Measurements from ENCODE around the gene EGFL8. TPM values are rescaled to one million over a fixed set of nuclear protein-coding genes. Genes with fewer than 3 reads are reported as not detected.

Gene EGFL8
- total RNA-seq, 4 donors from 2014 or later: 2.6 to 79.4 (median 16.2) TPM

DNA sequence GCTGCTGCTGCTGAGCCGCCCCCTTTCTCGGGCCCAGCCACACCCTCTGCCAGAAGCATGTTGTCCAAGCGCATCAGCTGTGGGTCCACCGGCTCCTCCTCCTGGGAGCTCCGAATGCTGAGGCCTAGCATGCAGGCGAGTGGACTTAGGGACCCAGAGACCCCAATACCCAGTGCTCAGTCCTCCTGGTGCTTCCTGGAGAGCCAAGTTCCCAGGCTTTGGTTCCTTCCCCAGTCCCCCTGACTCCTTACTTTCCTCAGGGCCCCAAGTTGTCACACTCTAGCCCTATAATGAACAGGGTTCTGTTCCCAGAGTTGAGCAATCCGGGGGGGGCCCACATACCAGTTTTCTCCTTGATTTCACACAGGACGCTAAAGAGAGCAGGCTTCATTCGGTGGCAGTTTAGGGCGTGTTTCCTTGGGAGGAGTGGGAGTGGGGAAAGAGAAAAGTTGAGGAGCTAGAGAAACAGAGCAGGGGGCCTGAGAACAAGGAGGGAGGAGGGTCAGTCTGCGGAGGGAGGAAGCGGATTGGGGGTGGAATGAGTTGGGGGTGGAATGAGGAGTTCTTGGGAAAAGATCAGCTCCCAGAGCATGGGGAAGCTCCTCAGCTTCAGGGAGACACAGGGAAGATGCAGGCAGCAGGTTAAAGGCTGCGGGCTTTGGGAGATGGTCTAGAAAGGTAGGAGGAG is 24.1 kb downstream of the EGFL8 start:
- no peaks in the 10 kb centered on the region for H3K9me3 ChIP-seq
- WGBS, 2 donors (ENCODE audit: low coverage in 1 of 2): 22 to 27% methylated on average over 4 to 13 of the region's 13 CpGs
- H3K27me3 ChIP-seq: no peaks in the 10 kb centered on the region
- H3K27ac ChIP-seq: peak overlapping the region; percentile 92 to 98 (median 98)
- intact Hi-C loops (cut with DNase I; ENCODE audit: low total_unique reads): no loop called here
- in situ Hi-C loops (cut with MboI; ENCODE audit: low pct_ligation_motif_present in 1 of 4, low pct_unique_long_range_greater_than_20kb in 1 of 4, low sequenced_read_pairs in 3 of 4): no loop called here
- H3K4me1 ChIP-seq: peaks cover 16 to 61% (median 42%) of the 10 kb centered on the region in 4 donors
- H3K36me3 ChIP-seq: peaks cover 0 to 7% (median under 1%) of the 10 kb centered on the region in 4 donors
- no peak for DNase-seq
- peak overlapping the region; percentile 77 to 95 (median 86) for H3K4me3 ChIP-seq
- TF ChIP-seq, protein P1, sequence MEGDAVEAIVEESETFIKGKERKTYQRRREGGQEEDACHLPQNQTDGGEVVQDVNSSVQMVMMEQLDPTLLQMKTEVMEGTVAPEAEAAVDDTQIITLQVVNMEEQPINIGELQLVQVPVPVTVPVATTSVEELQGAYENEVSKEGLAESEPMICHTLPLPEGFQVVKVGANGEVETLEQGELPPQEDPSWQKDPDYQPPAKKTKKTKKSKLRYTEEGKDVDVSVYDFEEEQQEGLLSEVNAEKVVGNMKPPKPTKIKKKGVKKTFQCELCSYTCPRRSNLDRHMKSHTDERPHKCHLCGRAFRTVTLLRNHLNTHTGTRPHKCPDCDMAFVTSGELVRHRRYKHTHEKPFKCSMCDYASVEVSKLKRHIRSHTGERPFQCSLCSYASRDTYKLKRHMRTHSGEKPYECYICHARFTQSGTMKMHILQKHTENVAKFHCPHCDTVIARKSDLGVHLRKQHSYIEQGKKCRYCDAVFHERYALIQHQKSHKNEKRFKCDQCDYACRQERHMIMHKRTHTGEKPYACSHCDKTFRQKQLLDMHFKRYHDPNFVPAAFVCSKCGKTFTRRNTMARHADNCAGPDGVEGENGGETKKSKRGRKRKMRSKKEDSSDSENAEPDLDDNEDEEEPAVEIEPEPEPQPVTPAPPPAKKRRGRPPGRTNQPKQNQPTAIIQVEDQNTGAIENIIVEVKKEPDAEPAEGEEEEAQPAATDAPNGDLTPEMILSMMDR (IDR thresholded peaks at IDR 0.05): no peak
- TF ChIP-seq POLR2AphosphoS5 (IDR thresholded peaks at IDR 0.05) (no peak), POLR2A (IDR thresholded peaks at IDR 0.05) (no peak), EP300 (IDR thresholded peaks at IDR 0.05; ENCODE audit: low read depth) (no peak)

DNA sequence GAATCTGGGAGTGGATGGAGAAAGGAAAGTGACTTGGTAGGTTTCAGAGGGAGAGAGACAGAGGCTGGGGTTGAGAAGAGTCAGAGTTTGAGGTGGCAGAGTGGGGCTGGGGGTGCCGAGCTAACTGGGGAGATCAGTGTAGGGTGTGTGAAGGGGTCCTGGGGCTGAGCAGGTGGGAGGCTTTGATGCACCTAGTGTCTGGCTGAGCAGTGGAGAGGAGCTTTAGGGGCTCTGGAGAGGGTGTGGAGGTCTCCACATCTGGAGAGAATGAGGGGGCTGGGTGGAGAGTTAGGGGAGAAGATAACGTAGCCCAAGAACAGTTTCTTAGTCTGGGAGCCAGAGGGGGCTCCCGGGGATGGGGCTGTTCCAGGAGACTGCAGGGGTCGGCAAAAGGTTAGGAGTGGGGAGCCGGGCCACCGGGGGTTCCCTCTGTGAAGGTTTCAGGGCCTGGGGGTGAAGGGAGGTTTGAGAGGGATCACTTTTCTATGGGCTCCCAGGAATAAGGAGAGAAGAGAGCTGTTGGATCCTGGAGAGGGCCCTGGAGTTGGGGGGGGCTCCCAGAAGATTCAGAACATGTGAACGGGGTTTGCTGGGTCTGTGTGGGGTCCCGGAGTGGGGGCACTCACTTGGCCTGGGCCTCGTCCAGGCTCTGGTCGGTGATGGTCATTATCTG is 24.8 kb downstream of the EGFL8 start:
- TF ChIP-seq, protein P1 (IDR thresholded peaks at IDR 0.05): no peak
- TF ChIP-seq POLR2A (IDR thresholded peaks at IDR 0.05): no peak
- TF ChIP-seq EP300 (IDR thresholded peaks at IDR 0.05; ENCODE audit: low read depth): no peak
- no peak for TF ChIP-seq POLR2AphosphoS5 (IDR thresholded peaks at IDR 0.05)
- Histone ChIP-seq H3K9me3 (no peaks in the 10 kb centered on the region), H3K4me1 (peaks cover 16 to 61% (median 42%) of the 10 kb centered on the region in 4 donors), H3K27me3 (no peaks in the 10 kb centered on the region), H3K36me3 (peaks cover 0 to 7% (median 0%) of the 10 kb centered on the region in 4 donors), H3K27ac (peak overlapping the region; percentile 92 to 98 (median 98)), H3K4me3 (peak overlapping the region; percentile 77 to 95 (median 86))
- in situ Hi-C loops (cut with MboI; ENCODE audit: low pct_ligation_motif_present in 1 of 4, low pct_unique_long_range_greater_than_20kb in 1 of 4, low sequenced_read_pairs in 3 of 4) (no loop called here), intact Hi-C loops (cut with DNase I; ENCODE audit: low total_unique reads) (no loop called here)
- WGBS, 2 donors (ENCODE audit: low coverage in 1 of 2): 2 to 6% methylated on average over 3 to 10 of the region's 10 CpGs
- DNase-seq: no peak

DNA sequence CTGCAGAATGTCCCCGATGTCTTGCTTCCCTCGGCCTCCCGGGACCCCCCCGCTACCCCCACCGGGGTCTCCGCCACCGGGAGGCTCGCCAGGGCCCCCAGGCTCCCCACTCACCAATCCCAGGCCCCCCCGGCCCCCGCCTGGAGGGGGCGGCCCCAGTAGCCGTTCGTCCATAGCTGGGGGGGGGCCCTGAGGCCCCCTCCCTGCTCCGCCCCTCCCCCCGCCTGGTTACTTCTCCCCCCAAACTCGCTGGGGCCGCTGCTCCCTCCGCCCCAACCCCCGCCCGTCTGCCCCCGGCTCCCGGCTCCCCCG is 25.3 kb downstream of the EGFL8 start:
- Histone ChIP-seq H3K27me3 (no peaks in the 10 kb centered on the region), H3K4me1 (peaks cover 17 to 65% (median 42%) of the 10 kb centered on the region in 4 donors), H3K27ac (peak overlapping the region; percentile 92 to 98 (median 98)), H3K36me3 (peaks cover 0 to 7% (median 0%) of the 10 kb centered on the region in 4 donors), H3K4me3 (peak overlapping the region; percentile 77 to 95 (median 86)), H3K9me3 (no peaks in the 10 kb centered on the region)
- TF ChIP-seq POLR2A (IDR thresholded peaks at IDR 0.05): no peak
- TF ChIP-seq, protein P1 (IDR thresholded peaks at IDR 0.05): no peak
- no peak for TF ChIP-seq POLR2AphosphoS5 (IDR thresholded peaks at IDR 0.05)
- TF ChIP-seq EP300 (IDR thresholded peaks at IDR 0.05; ENCODE audit: low read depth): no peak
- in situ Hi-C loops (cut with MboI; ENCODE audit: low pct_ligation_motif_present in 1 of 4, low pct_unique_long_range_greater_than_20kb in 1 of 4, low sequenced_read_pairs in 3 of 4): no loop called here
- DNase-seq: no peak
- WGBS, 2 donors (ENCODE audit: low coverage in 1 of 2): 11% methylated on average over 11 of the region's 23 CpGs; no CpG with 5 or more reads in 1 of the 2 donors
- intact Hi-C loops (cut with DNase I; ENCODE audit: low total_unique reads): loop anchor here (2.0 kb wide), 1 partner anchor 37 kb away; no protein-coding TSS in a partner anchor
